HG02623 (cell line): ENCODE measurements around the gene WDFY3.

Experiments
- ATAC-seq: cut with Tn5 transposase; IDR thresholded peaks from one replicate; pipeline ENCODE4 v1.9.1; 2021; ENCODE audit warnings: moderate library complexity; ENCODE audit not compliant: unreplicated experiment

Gene WDFY3

DNA sequence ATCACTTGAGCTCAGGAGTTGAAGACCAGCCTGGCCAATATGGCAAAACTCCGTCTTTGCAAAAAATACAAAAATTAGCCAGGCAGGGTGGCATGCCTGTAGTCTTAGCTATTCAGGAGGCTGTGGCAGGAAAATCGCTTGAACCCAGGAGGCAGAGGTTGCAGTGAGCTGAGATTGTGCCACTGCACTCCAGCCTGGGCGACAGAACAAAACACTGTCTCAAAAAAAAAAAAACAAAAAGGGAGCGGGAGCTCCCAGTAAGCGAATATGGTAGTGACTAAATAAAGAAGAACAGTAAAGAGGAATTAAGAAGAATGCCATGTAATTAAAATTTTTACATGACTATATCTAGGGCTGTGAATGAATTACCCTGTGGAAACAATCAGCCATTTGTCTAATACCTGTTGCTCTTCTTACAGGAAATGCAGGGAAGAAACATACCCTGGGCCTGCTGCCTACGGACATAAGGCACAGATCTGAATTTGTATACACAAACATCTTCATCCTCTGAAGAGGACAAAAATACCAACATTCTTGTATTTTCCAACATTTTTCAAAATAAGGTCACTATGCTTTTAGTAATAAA, 11.4 kb downstream of the WDFY3 start:
- no peak for ATAC-seq

DNA sequence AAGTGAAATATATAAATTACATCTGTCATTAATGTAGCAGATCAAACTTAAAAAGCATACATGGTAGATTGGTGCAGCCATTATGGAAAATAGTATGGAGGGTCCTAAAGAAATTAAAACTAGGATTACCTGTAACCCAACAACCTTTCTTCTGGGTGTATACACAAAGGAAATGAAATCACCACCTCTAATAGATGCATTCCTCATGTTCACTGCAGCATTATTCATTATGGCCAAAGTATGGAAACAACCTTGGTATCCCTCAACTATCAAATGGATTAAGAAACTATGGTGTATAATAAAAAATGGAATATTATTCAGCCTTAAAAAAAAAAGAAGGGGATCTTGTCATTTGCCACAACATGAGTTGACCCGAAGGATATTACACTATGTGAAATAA, 13.7 kb downstream of the WDFY3 start:
- ATAC-seq: no peak

DNA sequence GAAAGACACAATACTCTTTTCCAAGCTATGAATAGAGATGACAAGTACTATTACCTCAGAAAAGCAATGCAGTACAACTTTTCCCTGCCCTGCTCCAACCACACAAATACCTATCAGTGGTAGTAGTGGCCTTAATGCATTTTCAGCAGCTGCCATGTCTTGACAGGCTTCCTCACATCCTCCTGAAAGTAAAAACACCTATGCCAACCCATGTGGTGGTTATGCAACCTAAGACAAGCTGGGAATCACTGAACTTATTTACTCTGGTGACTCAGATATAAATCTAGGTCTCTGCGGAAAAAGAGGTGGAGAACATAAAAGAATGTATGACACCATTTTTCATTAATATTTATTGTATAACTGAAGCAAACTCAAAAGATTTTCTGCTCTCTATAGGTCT, 14.5 kb downstream of the WDFY3 start:
- ATAC-seq: no peak

DNA sequence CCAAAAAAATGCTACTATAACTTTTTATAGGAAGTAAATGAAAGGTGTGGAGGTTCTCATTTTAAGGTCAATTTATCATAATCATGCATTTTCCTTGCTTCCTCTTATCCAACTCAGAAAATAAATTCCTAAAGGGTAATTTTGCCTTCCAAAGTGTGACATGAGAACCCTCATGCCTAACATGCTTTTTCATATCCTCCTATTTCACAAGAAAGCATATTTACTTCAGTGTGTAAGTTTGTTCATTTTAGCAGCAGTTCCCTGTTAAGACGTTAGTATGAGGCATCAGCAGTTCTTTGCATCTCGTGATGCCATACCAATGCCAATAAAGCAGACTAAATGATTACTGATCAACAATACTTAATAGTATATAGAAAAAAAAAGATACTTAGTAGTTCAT, 18.4 kb downstream of the WDFY3 start:
- ATAC-seq: no peak

DNA sequence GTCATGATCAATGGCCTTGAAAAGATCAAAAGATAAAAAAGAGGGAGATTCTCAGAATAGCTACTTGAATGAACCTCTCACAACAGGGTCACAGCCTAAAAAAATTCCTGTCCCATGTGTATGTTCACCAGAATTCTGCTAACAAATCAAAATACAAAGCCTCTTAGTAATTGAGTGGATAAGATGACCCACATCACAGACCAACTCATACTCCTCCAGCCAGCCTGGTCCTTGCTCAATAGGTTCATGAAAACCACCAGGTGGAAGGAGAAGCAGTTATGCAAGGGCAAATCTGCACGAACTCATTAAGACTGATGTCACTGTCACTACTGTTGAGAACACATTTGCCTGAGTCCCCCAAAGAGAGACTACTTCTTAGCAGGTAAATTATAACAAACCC, 21.5 kb downstream of the WDFY3 start:
- ATAC-seq: no peak

DNA sequence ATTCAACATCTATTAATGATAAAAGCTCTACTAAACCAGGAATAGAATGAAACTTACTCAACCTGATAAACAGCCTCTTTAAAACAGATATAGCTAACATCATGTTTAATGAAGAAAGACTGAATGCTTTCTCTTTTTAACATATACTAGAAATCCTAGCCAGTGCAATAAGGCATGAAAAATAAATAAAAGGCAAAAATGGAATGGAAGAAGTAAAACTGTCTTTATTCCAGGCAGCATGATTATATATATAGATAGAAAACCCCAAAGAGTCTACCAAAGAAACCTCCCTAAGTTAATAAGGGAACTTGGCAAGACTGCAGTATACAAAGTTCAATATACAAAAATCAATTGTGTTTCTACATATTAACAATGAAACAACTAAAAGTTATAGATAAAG, 25.5 kb downstream of the WDFY3 start:
- ATAC-seq: no peak

DNA sequence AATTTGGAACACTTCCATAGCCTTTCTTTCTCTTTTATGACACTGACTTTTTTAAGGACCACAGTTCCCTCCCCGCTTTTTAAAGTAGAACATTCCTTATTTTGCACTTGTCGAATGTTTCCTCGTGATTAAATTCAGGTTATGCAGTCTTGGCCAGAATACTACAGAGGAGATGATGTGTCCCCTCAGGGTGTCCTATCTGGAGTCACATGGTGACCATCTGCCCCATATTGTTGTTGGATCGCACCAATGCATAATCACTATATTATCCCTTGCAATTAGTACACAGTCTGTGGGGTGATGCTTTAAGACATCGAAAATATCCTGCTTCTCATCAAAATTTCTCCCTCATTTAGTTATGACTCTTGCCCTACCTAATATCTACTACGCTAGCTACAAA, 27.4 kb downstream of the WDFY3 start:
- ATAC-seq: no peak

DNA sequence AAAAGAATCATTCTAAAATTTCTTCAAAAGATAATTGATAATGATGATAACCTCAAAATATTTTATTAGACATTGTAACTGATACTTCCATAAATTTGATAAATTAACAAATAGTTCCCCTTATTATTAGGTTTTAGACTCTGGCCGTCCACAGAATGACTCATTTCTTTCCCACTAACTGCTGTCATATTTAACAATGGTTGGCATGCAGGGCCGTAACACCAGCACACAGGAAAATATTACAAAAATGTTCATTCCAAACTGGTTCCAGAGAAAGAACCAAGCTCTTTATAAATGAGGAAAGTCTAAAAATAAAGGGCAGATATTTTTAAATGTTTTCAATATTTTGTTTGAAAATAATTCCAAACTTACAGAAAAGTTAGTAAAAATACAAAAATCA, 28.2 kb downstream of the WDFY3 start:
- ATAC-seq: no peak

DNA sequence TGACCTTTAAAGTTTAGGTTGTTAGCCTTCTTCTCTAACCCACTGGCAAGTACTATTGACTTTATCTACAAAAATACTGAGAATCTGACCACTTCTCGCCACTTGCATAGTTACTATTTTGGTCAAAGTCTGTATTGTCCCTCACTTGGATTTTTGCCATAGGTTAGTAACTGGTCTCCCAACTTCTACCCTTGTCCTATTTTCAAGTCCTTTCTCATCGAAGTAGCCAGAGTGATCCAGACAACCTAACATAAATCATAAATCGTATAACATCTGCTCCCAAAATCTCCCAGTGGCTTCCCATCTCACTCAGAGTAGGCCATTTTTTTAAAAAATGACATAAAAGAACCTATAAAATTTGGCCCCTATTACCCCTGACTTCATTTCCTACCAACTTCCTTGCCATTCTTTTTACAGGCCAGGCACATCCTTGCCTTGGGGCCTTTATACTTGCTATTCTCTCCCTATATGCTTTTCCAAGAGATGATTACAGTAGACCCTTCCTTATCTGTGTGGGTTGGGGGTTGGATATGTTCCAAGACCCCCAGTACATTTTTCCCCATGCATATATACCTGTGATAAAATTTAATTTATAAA, 29.0 kb downstream of the WDFY3 start:
- ATAC-seq: no peak

DNA sequence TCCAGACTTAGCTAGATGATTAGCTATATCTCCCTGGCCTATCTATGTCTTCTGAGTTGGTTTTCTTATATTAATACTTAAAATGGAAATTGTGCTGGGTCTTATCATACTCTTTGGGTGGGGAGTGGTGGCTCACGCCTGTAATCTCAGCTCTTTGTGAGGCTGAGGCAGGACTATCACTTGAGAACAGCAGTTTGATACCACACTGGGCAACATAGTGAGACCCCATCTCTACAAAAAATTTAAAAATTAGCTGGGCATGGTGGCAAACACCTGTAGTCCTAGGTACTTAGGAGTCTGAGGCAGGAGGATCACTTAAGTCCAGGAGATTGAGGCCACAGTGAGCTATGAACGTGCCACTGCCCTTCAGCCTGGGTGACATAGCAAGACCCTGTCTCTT, 30.4 kb downstream of the WDFY3 start:
- no peak for ATAC-seq

DNA sequence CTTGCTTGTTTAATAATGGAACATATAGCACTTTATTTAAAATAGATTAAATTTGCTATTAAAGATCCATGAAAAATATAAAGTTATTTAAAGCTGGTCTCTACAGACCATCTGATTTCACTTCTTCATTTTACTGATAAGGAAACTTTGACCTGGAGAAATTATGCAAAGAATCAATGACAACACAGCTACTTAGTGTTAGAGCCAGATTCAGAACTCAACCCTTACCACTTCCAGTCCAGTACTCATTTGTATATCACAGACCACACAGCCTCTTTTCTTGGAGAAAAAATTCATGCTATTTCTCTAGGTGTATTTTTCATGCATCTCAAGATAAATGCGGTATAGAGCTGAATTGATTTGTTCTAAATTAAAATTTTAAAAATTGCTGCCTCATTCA, 34.0 kb downstream of the WDFY3 start:
- no peak for ATAC-seq

DNA sequence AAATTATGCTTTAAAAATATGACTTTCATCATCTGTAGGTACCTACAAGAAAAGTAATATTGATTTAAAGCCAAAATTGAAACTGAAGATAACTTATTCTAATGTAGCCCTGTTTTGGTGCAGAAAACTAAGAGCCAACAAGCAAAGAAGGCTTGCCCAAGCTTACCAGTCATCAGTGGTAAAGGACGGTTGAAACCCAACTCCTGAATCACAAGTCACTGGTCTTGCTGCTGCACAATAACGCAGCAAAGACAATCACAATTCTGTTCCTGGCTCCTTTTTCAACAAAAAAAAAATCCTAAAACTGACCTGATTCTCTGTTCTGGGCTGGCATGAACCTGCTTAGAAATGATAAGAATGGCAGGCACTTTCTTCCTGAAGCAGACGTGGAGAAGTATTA, 34.5 kb downstream of the WDFY3 start:
- ATAC-seq: no peak

DNA sequence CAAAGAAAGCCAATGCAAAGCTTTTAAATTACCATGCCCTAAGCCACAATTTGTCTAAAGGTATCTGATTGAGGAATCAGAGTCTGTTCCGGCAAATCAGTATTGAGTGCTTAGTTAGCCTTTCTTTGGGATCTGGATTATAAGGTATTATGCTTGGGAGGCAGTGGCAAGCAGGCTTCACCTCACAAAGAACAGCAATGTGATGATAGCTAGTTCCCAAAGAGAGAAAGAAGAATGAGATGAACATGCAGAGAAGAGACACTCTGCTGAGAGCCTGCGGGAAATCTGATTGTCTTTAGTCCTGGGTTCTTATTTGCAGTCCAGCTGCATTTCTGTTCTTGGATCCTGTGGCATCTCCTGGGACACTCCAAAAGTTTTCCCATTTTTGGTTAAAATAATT, 35.2 kb downstream of the WDFY3 start:
- ATAC-seq: no peak

DNA sequence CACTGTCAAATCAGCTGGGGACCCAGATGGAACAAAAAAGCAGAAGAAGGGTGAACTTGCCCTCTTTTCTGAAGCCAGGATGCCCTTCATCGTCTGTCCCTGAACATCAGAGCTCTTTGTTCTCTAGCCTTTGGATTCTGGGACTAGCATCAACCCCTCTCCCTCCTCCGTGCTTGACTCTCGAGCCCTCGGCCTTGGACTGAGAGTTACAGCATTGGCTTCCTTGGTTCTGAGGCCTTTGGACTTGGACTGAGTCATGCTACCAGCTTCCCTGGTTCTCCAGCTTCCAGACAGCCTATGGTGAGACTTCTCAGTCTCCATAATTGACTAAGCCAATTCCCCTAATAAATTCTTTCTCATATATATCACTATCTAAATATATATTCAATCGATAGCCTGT, 38.4 kb downstream of the WDFY3 start:
- ATAC-seq: no peak

DNA sequence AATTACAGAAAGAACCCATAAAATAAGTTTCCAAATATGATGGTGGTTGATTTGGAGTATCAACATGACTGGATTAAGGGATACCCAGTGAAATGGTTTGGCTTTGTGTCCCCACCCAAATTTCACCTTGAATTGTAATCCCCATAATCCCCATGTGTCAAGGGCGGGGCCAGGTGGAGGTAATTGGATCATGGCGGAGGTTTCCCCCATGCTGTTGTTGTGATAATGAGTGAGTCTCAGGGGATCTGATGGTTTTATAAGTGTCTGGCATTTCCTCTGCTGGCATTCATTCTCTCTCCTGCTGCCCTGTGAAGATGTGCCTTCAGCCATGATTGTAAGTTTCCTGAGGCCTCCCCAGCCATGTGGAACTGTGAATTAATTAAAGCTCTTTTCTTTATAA, 39.1 kb downstream of the WDFY3 start:
- no peak for ATAC-seq

DNA sequence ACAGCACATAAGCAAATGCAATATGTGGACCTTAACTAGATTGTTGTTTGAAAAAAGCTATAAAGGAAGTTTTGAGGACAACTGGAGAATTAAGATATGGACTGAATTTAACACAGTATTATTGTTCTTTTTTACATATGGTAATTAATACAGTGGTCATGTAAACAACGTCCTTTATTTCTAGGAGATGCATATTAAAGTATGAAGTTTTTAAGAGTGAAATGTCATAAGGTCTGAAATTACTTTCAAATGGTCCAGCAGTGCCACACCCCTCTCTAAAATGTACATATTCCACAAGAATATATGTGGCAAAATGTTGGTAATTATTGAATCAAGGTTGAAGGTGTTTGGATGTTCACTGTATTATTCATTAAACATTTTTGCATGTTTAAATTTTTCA, 40.9 kb downstream of the WDFY3 start:
- ATAC-seq: no peak

DNA sequence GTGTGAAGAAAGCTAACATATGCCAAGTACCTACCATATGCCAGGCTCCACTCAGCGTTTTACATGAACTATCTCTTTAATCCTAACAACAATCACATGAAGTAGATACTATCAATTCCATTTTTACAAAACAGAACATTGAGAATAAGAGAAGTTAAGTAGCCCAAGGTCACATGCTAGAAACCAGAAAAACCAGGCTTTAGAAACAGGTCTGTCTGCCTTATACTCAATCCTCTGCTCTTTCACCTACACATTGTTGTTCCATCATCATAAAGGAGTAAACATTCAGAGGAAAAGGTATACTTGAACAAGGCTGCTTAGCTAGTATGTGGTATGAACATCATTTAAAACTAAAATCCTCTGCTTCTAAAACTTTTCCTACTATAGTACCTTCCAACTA, 42.1 kb downstream of the WDFY3 start:
- ATAC-seq: no peak

DNA sequence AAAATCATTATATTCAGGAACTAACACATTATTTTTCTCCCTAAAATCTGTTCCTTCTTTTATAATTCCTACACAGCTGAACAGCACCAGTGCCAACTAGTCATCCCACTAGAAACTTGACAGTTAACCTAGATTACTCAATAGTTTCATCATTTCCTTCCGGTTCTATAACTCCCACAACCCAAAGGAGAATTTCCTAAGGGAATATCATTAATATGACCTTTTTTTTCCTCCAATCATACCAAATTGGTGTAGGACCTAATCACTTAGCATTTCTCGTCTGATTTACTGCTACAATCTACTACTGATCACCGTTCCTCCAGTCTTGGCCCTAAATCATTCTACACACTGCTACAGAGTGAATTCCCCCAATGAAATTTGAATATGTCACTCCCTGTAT, 45.9 kb downstream of the WDFY3 start:
- no peak for ATAC-seq

DNA sequence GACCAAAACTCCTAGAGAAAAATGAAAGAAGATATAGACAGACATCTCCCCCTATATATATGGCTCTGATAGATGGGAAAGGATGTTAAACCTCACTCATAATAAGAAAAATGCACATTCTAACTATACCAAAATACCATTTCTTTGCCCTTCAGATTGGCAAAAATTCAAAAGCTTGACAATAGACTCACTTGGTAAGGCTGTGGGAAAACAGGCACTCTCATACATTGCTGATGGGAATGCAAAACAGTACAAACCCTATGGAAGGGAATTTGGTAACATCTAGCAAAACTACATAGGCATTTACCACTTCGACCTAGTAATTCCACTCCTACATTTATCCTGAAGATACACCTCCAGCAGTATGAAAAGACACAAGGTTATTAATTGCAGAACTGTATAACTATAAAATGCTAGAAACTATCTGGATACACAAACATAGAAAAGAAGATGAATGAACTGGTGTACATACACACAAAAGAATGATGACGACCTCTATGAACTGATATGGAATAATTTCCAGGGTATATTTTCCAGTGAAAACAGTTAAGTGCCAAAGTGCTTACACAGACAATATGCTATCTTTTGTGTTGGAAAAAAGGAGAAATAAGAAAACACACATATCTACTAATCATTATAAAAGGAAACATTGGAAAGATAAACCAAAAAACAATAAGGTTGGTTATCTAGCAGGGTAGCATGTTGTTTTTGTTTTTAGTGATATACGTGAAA, 48.5 kb downstream of the WDFY3 start:
- no peak for ATAC-seq

DNA sequence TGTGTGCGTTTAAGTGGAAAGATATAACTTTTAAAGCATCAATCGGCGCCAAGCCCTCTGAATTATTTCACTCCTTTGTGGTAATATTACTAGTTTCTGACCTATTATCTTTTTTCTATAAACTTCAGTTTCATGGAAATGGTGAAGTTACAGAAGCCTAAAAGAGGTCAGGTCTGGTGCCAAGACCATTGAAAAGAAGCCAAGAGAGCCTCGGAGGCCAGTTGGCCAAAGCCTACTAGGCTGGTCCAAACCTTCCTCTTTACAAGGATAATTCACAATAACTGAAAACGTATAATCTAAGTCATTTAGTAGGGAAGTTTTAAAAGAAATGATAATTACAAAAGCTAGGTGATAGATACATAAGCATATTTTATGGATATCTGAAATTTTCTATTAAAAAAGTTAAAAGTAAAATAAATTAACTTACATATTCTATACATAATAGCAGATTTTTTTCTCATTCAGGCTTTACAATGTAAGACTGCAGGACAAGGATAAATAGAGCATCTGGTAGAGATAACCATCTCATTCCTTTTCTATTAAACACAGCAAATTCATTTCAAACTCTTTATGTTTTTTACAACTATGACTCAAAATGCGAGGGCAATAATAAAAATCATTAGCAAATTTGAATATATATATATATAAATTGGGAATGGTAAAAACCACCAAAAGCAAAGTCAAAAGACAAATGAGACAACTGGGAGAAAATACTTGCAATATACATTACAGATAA, 49.2 kb downstream of the WDFY3 start:
- no peak for ATAC-seq

DNA sequence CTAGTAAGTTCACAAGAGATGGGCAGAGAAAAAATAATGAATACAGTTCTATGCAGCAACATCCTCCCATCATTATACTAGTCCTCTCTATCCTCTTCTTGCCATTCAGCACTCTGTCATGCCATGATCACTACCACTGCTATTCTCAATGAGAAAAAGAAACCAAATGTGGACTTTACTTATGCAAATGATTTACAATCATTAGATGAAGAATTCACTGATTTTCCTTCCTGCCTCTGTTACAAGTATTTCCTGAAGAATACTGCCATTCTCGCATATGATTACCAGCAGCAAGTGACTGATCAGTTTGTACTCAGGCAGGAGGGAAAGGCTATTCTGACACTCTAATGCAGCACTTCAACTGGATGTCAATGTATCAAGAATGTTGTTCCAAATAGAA, 50.3 kb downstream of the WDFY3 start:
- no peak for ATAC-seq

DNA sequence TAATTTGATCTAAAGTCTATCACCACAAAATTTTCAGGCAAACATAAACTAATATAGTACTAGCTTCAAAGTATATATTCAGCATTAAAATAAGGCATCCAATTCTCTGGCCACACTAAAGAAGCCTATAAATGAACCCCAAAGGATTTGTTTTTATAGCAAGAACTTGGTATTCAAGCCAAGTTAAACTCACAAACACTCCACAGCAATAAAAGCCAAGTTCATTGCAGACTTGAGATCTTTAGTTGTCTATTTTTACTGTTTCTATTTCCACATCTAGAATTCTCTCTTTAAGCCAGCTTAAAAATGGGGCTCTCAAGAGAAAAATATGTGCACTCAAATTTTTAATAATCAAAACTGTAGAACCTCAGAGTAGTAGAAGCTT, 51.1 kb downstream of the WDFY3 start:
- ATAC-seq: no peak
